NCI-H2029 treated with DMSO at 0.1 percent for 48 hours (cell line): ENCODE results near the gene NDUFV2.
"Not testable (repeated sequence)": the region's sequence is repeated elsewhere in the genome, so short reads cannot be mapped to it uniquely, and the experiment has no call there.

Source experiments
- DNase-seq: peaks from one replicate; lab custom pipeline; 2025; lab: John Stamatoyannopoulos, UW

The NDUFV2 gene

GRCh38 chr18:9156604-9157249 lies 54.2 kb downstream of the NDUFV2 start:
- no peak for DNase-seq

- no peak for DNase-seq
Observed at GRCh38 chr18:9157806-9158205, 55.3 kb downstream of the NDUFV2 start.

- no peak for DNase-seq
Observed at GRCh38 chr18:9160014-9160413, 57.5 kb downstream of the NDUFV2 start.

- not testable (repeated sequence) for DNase-seq
Observed at GRCh38 chr18:9162663-9163062, 60.2 kb downstream of the NDUFV2 start.

- not testable (repeated sequence) for DNase-seq
Observed at GRCh38 chr18:9164149-9164548, 61.6 kb downstream of the NDUFV2 start.

- DNase-seq, result not testable (repeated sequence)
Observed at GRCh38 chr18:9165883-9166282, 63.4 kb downstream of the NDUFV2 start.

GRCh38 chr18:9169515-9169914 lies 67.0 kb downstream of the NDUFV2 start:
- DNase-seq, result not testable (repeated sequence)

GRCh38 chr18:9171919-9172318 lies 69.4 kb downstream of the NDUFV2 start:
- DNase-seq, result not testable (repeated sequence)

- no peak for DNase-seq
Observed at GRCh38 chr18:9172506-9173127, 70.1 kb downstream of the NDUFV2 start.

- DNase-seq, result no peak
Observed at GRCh38 chr18:9173770-9174233, 71.3 kb downstream of the NDUFV2 start.

GRCh38 chr18:9174302-9174701 lies 71.8 kb downstream of the NDUFV2 start:
- no peak for DNase-seq

GRCh38 chr18:9175115-9175514 lies 72.6 kb downstream of the NDUFV2 start:
- DNase-seq, result no peak

GRCh38 chr18:9177031-9177430 lies 74.5 kb downstream of the NDUFV2 start:
- DNase-seq, result no peak

GRCh38 chr18:9177466-9177865 lies 75.0 kb downstream of the NDUFV2 start:
- no peak for DNase-seq

- no peak for DNase-seq
Observed at GRCh38 chr18:9178557-9178956, 76.1 kb downstream of the NDUFV2 start.

GRCh38 chr18:9181275-9181674 lies 78.8 kb downstream of the NDUFV2 start:
- DNase-seq, result no peak

- no peak for DNase-seq
Observed at GRCh38 chr18:9182852-9183399, 80.4 kb downstream of the NDUFV2 start.
